Activated CD8-positive, alpha-beta memory T cell treated with anti-CD3 and anti-CD28 coated beads for 4 hours (primary cell): ENCODE measurements around the gene RSBN1L.
"Not testable (repeated sequence)": the region's sequence is repeated elsewhere in the genome, so short reads cannot be mapped to it uniquely, and the experiment has no call there.

Source experiments
- DNase-seq, 2 donors: peaks; one replicate each; pipeline ENCODE4 v3.0.0-alpha.2; 2020; ENCODE audit warnings: low read depth in 2 of 2

The RSBN1L gene

DNA sequence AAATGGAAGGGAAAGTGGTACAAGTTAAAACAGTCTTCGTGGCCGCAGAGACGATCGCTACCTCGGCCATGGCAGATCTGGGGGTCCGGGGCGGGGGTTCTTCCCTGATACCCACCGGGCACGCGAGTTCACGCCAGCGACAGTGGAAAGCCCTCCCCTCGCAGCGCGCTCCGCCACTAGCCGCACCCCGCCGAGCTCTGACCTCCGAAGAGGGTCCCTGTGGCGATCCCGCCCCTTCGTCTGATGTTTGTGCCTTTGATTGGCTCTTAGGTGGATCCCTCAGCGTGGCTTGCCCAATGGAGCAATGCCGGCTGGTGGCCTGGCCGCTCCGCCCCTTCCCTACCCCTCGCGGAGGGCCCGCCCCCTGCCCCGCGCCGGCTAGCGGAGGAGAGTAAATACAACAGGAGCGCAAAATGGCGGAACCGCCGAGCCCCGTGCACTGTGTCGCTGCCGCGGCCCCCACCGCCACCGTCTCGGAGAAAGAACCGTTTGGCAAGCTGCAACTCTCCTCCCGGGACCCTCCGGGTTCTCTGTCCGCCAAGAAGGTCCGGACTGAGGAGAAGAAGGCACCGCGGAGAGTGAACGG, at the start of gene RSBN1L:
TSS of gene RSBN1L (plus strand) at position 403 of the 586 bp plus-strand sequence. CDS start at position 414, 11 bp downstream.
- peak; percentile 96 to 97 for DNase-seq

DNA sequence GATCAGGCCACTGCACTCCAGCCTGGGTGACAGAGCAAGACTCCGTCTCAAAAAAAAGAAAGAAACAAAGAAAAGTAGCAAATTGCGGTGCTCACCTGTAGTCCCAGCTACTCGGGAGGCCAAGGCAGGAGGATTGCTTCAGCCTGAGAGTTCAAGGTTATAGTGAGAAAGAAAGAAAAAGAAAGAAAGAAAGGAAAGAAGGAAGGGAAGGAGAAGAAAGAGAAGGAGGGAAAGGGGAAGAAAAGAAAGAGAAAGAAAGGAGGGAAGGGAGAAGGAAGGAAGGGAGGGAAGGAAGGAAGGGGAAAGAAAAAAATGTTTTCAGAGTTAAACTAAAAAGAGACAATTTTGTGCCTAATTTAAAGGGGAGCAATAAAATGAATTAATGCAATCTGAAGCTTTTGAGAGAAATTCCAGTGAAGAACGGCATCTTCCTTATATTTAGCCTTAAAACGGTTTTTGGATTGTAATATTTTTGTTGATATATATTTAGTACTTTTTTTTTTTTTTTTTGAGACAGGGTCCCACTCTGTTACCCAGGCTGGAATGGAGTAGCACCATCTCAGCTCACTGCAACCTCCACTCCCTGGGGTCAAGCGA, 47.4 kb upstream of the RSBN1L start:
- no peak for DNase-seq

DNA sequence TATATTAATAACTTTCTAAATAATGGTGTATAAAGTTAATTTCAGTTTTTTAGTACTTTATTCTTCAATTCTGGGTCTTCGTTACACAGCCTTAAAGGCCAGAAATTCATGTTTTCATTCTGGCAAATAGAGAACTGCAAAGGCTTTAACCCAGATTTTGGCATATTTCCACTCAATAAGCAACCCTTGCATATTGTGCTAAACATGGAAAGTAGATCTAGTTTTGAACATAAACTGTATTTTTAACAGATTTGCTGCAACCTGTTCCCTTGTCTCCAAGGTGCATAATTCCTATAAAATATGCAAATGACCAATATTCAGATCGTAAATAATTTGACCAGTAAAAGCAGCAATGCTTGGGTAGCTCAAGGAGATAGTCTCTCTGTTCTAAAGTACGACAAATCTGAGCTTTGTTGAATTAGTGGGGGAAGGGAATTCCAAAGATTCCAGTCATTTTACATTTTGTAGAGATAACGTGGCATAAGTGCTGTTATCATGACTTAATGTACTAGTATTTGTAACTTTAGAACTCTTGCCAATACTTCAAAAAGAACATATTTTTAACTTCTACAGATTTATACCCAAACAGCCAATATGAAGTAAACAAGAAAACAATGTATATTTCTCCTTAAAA, 46.4 kb upstream of the RSBN1L start:
- no peak for DNase-seq

DNA sequence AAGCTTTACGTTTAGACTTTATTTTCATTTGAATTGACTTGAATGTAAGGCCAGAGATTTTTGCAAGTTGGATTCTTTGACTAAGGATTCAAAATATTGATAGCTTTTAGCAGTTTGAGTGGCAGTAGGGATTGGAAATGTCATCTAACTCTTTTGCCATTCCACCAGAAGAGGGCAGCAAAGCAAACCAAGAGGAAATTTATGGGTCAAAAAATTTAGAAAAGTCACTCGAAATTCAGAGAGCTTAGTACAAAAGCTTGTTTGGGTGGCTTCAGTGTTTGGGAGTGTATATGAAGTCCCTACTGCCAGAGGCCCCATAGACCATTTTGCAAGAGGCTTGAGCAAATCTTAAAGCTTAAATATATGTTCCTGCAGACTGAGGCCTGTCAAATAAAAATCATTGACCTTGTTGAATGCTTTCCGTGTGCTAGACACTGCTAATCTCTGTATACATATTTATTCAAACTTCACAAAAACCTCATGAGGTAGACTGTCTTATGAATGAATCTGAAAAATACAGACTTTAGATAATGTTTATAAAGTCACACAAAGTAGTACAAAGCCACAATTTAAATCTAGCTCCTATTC, 44.6 kb upstream of the RSBN1L start:
- peak in 1 of 2 donors; percentile 8 for DNase-seq

GRCh38 chr7:77652826-77653225, 43.4 kb upstream of the RSBN1L start:
- DNase-seq: not testable (repeated sequence)

GRCh38 chr7:77653572-77653971, 42.7 kb upstream of the RSBN1L start:
- DNase-seq: no peak

DNA sequence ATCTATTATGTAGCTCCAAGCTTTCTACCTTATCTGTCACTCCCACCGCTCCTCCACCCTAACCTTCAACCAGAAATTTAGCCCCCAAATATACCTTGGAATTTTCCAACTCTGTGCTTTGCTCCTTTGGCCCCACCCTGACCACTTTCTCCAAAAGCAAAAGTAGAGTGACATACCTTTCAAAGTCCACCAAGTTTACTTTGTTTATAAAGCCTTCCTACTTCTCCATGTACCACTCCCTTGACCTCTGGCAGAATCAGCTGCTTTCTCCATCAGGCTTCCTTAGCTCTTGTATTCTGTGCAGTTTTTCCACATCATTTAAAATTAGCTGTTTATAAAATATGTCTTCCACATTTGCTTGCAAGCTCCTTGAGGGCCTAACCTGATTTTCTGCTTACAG, 40.9 kb upstream of the RSBN1L start:
- DNase-seq: no peak

- no peak for DNase-seq
Measured at GRCh38 chr7:77655836-77656455, 40.3 kb upstream of the RSBN1L start.

GRCh38 chr7:77657427-77658224, 38.6 kb upstream of the RSBN1L start:
- DNase-seq: no peak

DNA sequence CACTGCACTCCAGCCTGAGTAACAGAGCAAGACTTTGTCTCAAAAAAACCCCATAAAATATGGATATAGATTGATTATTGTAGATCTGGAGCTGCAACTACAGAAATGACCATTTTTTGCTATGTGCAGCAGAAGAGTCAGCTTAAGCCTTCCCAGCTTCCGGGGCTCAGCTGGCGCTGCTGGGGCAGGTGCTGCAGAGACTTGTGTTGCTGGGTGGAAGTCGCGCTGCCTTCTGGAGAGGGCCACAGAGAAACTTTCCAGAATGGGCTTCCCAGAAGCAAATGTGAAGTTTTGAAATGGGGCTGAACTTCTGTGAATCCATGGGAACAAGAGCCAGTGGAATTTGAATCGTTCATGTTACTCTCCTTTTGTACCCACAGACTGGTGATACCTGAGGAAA, 37.3 kb upstream of the RSBN1L start:
- DNase-seq: no peak

- DNase-seq: no peak
Measured at GRCh38 chr7:77661816-77662215, 34.4 kb upstream of the RSBN1L start.

GRCh38 chr7:77662869-77663268, 33.4 kb upstream of the RSBN1L start:
- no peak for DNase-seq

DNA sequence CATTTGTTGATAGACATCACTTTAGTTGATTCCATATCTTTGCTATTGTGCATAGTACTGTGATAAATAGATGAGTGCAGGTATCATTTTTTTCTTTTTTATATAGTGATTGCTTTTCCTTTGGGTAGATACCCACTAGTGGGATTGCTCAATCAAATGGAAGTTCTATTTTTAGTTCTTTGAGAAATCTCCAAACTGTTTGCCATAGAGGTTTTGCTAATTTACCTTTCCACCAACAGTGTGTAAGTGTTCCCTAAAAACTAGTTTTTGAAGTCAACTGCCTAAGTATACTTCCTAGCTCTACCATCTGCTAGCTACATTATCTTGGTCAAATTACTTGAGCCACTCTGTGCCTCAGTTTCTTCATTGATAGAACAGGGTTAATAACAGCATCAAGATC, 31.5 kb upstream of the RSBN1L start:
- DNase-seq: no peak

GRCh38 chr7:77665161-77665560, 31.1 kb upstream of the RSBN1L start:
- DNase-seq: no peak

- DNase-seq: no peak
Measured at GRCh38 chr7:77667459-77668086, 28.7 kb upstream of the RSBN1L start.

- no peak for DNase-seq
Measured at GRCh38 chr7:77674878-77675277, 21.4 kb upstream of the RSBN1L start.

GRCh38 chr7:77679608-77680007, 16.7 kb upstream of the RSBN1L start:
- DNase-seq: no peak

DNA sequence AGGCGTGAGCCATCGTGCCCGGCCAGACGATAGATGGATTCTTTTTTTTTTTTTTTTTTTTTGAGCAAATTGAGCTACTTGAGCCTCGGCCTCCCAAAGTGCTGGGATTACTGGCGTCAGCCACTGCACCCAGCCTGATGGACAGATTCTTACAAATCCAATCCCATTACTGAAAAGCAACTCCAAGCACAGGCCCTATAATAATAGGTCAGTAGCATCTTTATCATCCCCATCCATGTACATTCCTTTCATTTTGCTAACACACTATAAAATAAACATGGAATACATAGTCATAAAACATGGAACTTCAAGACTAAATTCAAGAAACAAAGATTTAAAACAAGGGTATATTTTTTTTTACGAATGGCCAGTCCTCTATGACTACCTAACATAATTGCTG, 16.0 kb upstream of the RSBN1L start:
- no peak for DNase-seq

DNA sequence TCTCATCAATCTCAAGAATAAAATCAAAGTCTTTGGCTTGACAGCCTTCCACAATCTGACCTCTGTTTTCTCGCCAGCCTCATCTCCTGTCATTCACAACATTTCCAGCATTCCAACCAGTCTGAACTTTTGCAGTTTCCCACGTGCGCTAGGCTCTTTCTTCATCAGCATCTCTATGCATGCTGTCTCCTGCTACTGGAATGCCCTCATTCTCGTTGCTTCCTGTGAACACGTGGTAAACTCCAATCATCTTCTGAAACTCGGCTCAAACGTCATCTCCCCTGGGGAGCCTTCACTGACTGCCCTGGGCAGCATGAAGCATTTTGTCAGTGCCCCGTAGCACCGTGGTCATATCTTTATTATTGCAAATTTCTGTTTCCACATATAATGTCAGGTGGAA, 12.2 kb upstream of the RSBN1L start:
- DNase-seq: no peak

GRCh38 chr7:77685233-77685632, 11.0 kb upstream of the RSBN1L start:
- no peak for DNase-seq

- DNase-seq: no peak
Measured at GRCh38 chr7:77687100-77687746, 9.0 kb upstream of the RSBN1L start.
